GM18526 (cell line): Measurements from ENCODE around the gene SETD9.

ENCODE experiments used
- POLR2A ChIP-seq: IDR thresholded peaks from 3 replicates; pipeline ENCODE4 v1.6.1; 2011; ENCODE audit not compliant: insufficient read length; ENCODE audit errors: extremely low read depth

Gene SETD9

GRCh38 chr5:56913766-56914165 lies 4.4 kb downstream of the SETD9 start:
- no peak for TF ChIP-seq POLR2A

GRCh38 chr5:56914678-56915077 lies 5.3 kb downstream of the SETD9 start:
- no peak for TF ChIP-seq POLR2A

DNA sequence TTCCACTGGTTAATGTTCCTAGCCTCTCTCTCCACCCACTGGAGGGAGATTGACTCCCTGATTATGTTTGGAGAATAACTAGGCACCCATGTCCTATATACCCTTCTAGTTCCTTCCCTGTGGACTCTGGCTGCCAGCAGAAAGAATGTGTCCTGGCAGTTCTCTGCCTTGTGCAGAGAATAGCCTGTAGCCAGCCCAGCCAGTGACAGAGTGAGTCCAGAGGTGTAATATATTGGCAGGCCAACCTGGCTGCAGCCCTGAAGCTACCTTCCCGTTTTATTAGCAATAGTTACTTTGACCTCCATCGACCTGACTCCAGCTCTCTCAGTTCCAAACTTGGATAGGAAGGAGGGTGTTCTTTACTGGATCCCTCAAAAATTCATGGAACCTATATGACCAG lies 8.1 kb downstream of the SETD9 start:
- no peak for TF ChIP-seq POLR2A

- no peak for TF ChIP-seq POLR2A
Measured at GRCh38 chr5:56918054-56918453, 8.7 kb downstream of the SETD9 start.

DNA sequence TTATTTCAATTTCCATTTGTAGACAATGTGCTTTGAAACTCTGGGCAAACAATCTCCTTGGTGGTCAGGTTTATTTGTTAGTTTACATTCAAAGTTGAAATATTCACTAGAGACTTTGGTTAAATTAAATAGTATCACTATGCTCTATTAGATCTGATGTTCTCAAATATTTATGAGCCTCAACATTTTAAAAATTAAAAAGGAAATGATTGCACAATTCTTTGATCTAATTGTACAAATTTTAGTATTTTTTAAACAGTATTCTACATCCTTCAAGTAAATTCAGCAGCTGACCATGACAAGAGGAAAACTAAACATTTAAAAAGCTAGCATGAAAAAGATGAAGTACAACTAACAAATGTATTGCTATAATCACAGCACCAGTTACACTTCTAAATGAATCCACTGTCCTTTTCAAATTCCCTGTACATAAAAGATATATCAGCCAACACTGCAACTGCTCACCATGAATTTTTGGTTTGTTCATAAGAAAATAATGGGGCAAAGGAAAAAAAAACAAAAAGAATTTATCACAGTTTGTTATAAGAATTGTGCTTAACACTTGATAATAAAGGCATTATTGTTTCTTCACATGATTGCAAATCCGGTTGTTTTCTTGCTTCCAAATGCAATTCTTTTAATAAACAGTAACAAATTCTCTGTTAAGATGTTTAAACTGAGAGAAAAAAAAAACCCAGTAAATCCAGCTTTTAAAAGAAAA lies 10.7 kb downstream of the SETD9 start:
- TF ChIP-seq POLR2A: no peak

DNA sequence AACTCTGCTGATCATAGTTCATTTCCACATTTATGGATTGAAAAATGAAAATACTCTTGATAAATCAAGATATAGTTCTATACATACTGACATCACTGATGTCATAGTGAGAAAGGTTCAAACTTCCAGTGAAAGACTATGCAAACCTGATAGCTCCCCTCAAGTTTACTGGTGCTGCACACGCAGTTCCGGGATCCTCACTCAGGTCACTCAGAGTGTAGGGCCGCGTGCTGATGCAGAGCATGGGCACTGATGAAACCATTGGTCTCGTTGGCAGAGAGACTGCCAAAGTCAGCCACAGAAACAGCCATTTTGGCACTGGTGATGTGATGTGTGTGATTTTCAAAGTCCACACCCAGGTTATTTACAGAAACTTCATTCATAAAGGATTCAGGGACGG lies 13.5 kb downstream of the SETD9 start:
- TF ChIP-seq POLR2A: no peak

- no peak for TF ChIP-seq POLR2A
Measured at GRCh38 chr5:56934325-56934724, 24.9 kb downstream of the SETD9 start.

GRCh38 chr5:56938858-56939257 lies 29.5 kb downstream of the SETD9 start:
- no peak for TF ChIP-seq POLR2A

DNA sequence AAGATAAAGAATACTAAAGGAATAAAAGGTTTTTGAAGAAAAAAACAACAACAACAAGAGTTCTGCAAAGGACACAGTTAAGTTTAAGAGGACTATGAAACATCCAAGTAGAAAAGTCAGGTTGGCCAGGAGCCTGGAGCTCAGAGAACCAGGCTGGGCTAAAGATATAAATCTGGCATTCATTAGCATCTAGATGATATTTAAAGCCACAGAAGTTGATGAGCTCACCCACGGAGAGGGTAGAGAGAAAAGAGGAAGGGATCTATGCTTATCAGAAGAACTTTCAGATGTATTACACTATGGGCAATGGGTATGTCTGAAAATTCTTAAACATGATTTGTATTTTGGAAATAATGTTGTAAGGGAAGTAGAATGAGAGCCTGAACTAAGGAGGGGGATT lies 32.6 kb downstream of the SETD9 start:
- TF ChIP-seq POLR2A: no peak

DNA sequence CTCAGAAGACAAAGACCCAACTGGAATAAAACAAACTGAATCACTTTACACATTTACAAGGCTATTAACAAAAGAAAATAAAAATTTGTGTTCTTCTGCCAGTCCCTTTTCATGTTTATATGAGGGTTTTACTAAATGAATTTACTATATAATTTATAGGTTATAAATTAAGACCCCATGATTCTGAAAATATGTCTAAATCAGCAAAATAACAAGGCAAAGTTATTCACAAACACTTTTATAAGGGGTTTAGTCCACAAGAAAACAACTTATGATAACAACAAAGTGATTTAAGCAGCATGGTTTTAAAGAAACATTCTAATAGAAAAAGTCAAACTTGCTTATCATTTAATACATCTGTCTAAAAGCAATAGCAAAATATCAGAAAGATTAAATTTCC lies 37.7 kb downstream of the SETD9 start:
- no peak for TF ChIP-seq POLR2A

DNA sequence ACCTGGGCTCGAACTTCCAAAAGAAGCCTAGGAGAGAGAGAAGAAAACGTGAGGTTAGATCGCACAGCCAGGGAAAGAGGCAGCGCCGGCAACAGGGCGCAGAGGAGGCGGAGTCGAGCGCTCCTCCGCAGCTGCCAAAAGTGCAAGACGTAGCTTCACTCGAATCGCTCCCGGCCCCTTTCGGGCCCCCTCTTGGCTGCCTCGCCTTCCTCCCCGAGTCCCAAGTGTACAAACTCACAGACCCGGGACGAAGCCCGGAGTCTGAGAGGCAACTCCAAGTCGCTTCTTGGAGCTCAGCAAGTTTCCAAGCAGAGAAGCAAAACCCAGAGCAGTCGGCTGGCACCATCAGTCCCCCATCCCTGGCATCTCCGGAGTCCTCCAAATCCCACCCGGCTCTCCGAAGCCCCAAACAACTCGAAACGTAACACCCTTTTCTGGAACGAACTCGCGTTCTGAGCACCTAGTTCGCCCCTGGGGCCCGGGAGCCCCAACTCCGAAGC lies 41.3 kb downstream of the SETD9 start:
- TF ChIP-seq POLR2A: no peak

- TF ChIP-seq POLR2A: no peak
Measured at GRCh38 chr5:56951126-56951945, 41.9 kb downstream of the SETD9 start.

DNA sequence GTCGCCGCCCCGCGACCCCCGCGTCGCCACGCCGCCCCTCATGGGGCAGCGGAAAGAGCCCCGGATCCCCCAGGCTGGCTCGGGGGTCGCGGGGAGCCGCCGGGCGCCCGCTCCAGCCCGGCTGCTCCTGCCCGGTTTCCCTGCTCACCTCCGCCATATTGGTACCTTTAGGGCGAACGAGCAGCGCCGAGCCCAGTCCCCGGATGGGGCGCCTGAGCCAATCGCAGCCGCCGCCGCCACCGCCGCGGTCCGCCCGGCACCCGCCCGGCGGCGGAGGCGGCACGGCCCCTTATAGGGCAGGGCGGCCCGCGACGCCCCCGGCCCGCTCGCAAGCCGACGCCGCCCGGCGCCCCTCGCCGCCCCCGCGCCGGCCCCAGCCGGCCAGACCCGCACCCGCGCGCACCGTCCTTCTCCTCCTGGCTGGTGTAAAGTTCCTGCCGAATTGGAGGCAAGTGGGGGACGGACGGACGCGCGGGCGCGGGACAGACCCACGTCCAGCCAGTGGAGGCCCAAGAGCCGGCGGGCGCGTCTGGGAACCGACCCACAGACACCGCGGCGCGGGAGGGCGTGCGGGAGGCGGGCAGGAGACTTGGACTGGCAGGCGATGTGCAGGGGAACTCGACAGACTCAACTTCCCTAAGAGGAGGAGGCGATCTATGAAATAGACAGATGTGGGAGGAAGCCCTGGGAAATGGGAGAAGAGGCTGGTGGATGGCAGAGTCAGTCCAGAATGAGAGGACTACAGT lies 42.7 kb downstream of the SETD9 start, which contains the start of gene MIER3:
MIER3 (minus strand) TSS at position 178 of the 746 bp plus-strand sequence; CDS start at position 157, 21 bp downstream.
- TF ChIP-seq POLR2A: peak; percentile 58

DNA sequence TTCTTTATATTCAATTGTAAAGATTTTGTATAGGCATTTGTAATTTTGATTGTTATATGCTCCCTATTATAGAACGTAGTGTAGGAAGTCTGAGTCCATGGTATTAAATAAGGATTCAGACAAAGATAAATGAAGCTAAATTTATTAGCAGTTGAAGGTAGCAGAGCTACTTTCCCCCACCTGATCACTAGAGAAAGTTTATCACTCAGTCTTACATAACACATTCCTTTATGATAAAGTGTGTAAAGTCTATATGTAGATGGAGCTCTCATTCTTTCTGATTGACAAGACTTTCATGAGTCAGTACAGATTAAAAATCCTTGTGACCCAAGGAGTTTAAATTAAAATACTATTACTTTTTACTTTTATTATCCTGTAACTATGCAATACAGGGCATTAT lies 44.9 kb downstream of the SETD9 start:
- TF ChIP-seq POLR2A: no peak

GRCh38 chr5:56958595-56958994 lies 49.2 kb downstream of the SETD9 start:
- TF ChIP-seq POLR2A: no peak
